H9 (cell line): Measurements from ENCODE around the gene PHF11. TPM values are rescaled to one million over a fixed set of nuclear protein-coding genes. Genes with fewer than 3 reads are reported as not detected.

Source experiments
- DNase-seq: peaks from one replicate; pipeline ENCODE4 v3.0.0-alpha.2; 2017
- H2AFZ ChIP-seq: one replicate; pipeline ENCODE4 v1.6.1; 2013; ENCODE audit warnings: mild to moderate bottlenecking, low read length, control low read depth, moderate library complexity
- H2AK5ac ChIP-seq: 2 replicates; pipeline ENCODE4 v1.6.1; 2013; ENCODE audit warnings: low read length, control low read depth, mixed read lengths; ENCODE audit not compliant: insufficient read length
- H2BK120ac ChIP-seq: one replicate; pipeline ENCODE4 v1.6.1; 2013; ENCODE audit warnings: low read depth, mild to moderate bottlenecking, low read length, control low read depth, inconsistent platforms; ENCODE audit not compliant: poor library complexity, severe bottlenecking
- H2BK12ac ChIP-seq: 2 replicates; pipeline ENCODE4 v1.6.1; 2013; ENCODE audit warnings: low read length, control low read depth, mixed read lengths, low read depth; ENCODE audit not compliant: insufficient read length
- H2BK15ac ChIP-seq: 2 replicates; pipeline ENCODE4 v1.6.1; 2013; ENCODE audit warnings: low read depth, low read length, control low read depth
- H2BK20ac ChIP-seq: one replicate; pipeline ENCODE4 v1.6.1; 2013; ENCODE audit warnings: low read depth, mild to moderate bottlenecking, low read length, control low read depth, inconsistent platforms; ENCODE audit not compliant: poor library complexity, severe bottlenecking
- H2BK5ac ChIP-seq: 2 replicates; pipeline ENCODE4 v1.6.1; 2013; ENCODE audit warnings: low read length, control low read depth, mixed read lengths; ENCODE audit not compliant: insufficient read length
- H3K14ac ChIP-seq: 2 replicates; pipeline ENCODE4 v1.6.1; 2013; ENCODE audit warnings: low read length, control low read depth; ENCODE audit not compliant: insufficient read depth
- H3K18ac ChIP-seq: 2 replicates; pipeline ENCODE4 v1.6.1; 2013; ENCODE audit warnings: low read depth, mild to moderate bottlenecking, mixed read lengths, low read length, control low read depth; ENCODE audit not compliant: insufficient read length
- H3K23ac ChIP-seq: 2 replicates; pipeline ENCODE4 v1.6.1; 2013; ENCODE audit warnings: low read length, control low read depth, mixed read lengths, low read depth; ENCODE audit not compliant: insufficient read length
- H3K23me2 ChIP-seq: 2 replicates; pipeline ENCODE4 v1.6.1; 2013; ENCODE audit warnings: low read depth, mild to moderate bottlenecking, mixed read lengths, low read length, control low read depth; ENCODE audit not compliant: insufficient read length, poor library complexity, severe bottlenecking
- H3K27ac ChIP-seq: 2 replicates; pipeline ENCODE4 v1.5.1; 2013; ENCODE audit warnings: low read length, control low read depth, mixed read lengths, low read depth; ENCODE audit not compliant: insufficient read length
- H3K27me3 ChIP-seq: 2 replicates; pipeline ENCODE4 v1.6.1; 2013; ENCODE audit warnings: low read length, control low read depth, inconsistent platforms; ENCODE audit not compliant: insufficient read depth
- H3K4ac ChIP-seq: 2 replicates; pipeline ENCODE4 v1.6.1; 2013; ENCODE audit warnings: low read depth, mild to moderate bottlenecking, control low read depth, inconsistent platforms, low read length, moderate library complexity
- H3K4me1 ChIP-seq: 2 replicates; pipeline ENCODE4 v1.6.1; 2013; ENCODE audit warnings: low read length, control low read depth, inconsistent platforms; ENCODE audit not compliant: insufficient read depth
- H3K4me2 ChIP-seq: 2 replicates; pipeline ENCODE4 v1.6.1; 2013; ENCODE audit warnings: low read length, control low read depth, mixed read lengths; ENCODE audit not compliant: insufficient read length, insufficient read depth
- H3K56ac ChIP-seq: 2 replicates; pipeline ENCODE4 v1.6.1; 2013; ENCODE audit warnings: low read depth, mild to moderate bottlenecking, mixed read lengths, low read length, control low read depth; ENCODE audit not compliant: insufficient read length
- H3K79me1 ChIP-seq: 2 replicates; pipeline ENCODE4 v1.6.1; 2013; ENCODE audit warnings: low read depth, mild to moderate bottlenecking, moderate library complexity, low read length, control low read depth, inconsistent platforms; ENCODE audit not compliant: insufficient read depth, poor library complexity, severe bottlenecking
- H3K79me2 ChIP-seq: 2 replicates; pipeline ENCODE4 v1.6.1; 2013; ENCODE audit warnings: low read length, control low read depth, inconsistent platforms; ENCODE audit not compliant: insufficient read depth
- H3K9ac ChIP-seq: 2 replicates; pipeline ENCODE4 v1.6.1; 2013; ENCODE audit warnings: low read length, control low read depth, mixed read lengths; ENCODE audit not compliant: insufficient read length; ENCODE audit errors: extremely low read depth
- H3K9me3 ChIP-seq: one replicate; pipeline ENCODE4 v1.6.1; 2013; ENCODE audit warnings: low read depth, low read length, inconsistent platforms; ENCODE audit not compliant: control insufficient read depth
- H3T11ph ChIP-seq: one replicate; pipeline ENCODE4 v1.6.1; 2013; ENCODE audit warnings: mild to moderate bottlenecking, low read length, control low read depth, inconsistent platforms
- H4K20me1 ChIP-seq: one replicate; pipeline ENCODE4 v1.6.1; 2013; ENCODE audit not compliant: control insufficient read depth, insufficient read length, insufficient read depth
- H4K5ac ChIP-seq: 2 replicates; pipeline ENCODE4 v1.6.1; 2013; ENCODE audit warnings: low read depth, mild to moderate bottlenecking, mixed read lengths, low read length, control low read depth; ENCODE audit not compliant: insufficient read length
- H4K8ac ChIP-seq: replicated peaks from 2 replicates; pipeline ENCODE4 v1.6.1; 2013; ENCODE audit warnings: low read length, control low read depth, mixed read lengths, low read depth; ENCODE audit not compliant: insufficient read length
- H4K91ac ChIP-seq: 2 replicates; pipeline ENCODE4 v1.6.1; 2013; ENCODE audit warnings: low read depth, mild to moderate bottlenecking, moderate library complexity, mixed read lengths, low read length, control low read depth; ENCODE audit not compliant: insufficient read length
- H3K27ac Mint-ChIP-seq, 3 experiments: 2 replicates in 2 of 3; 3 replicates in 1 of 3; pipeline ENCODE4 v1.8.0; 2020 to 2021; ENCODE audit warnings: mixed read lengths in 3 of 3, mild to moderate bottlenecking in 1 of 3, moderate library complexity in 1 of 3
- H3K27me3 Mint-ChIP-seq: 2 replicates; pipeline ENCODE4 v1.8.0; 2021; ENCODE audit warnings: low read depth, mild to moderate bottlenecking, moderate library complexity, mixed read lengths
- H3K36me3 Mint-ChIP-seq, 3 experiments: 2 replicates in 2 of 3; 3 replicates in 1 of 3; pipeline ENCODE4 v1.8.0; 2020 to 2021; ENCODE audit warnings: low read depth in 3 of 3, mixed read lengths in 3 of 3; ENCODE audit not compliant: insufficient read depth in 1 of 3
- H3K4me1 Mint-ChIP-seq, 2 experiments: 2 replicates each; pipeline ENCODE4 v1.8.0; 2020; ENCODE audit warnings: mixed read lengths in 2 of 2
- H3K4me3 Mint-ChIP-seq, 2 experiments: 2 replicates in 1 of 2; 3 replicates in 1 of 2; pipeline ENCODE4 v1.8.0; 2020 to 2021; ENCODE audit warnings: mild to moderate bottlenecking in 2 of 2, mixed read lengths in 2 of 2, moderate library complexity in 1 of 2
- H3K9me3 Mint-ChIP-seq, 2 experiments: 2 replicates in 1 of 2; 3 replicates in 1 of 2; pipeline ENCODE4 v1.8.0; 2020; ENCODE audit warnings: mild to moderate bottlenecking in 2 of 2, mixed read lengths in 2 of 2, moderate library complexity in 1 of 2
- total RNA-seq: library from RNA; stranded (reverse); gene quantifications from 2 replicates; pipeline ENCODE4 v1.2.1, GENCODE V29; 2021
- TF ChIP-seq, protein P1 (sequence below): fragments of 200-600 bp; sonication (generic); conservative IDR thresholded peaks from 3 replicates; pipeline ENCODE4 v1.8.0; 2021; ENCODE audit warnings: antibody characterized with exemption, mild to moderate bottlenecking

Gene PHF11
- total RNA-seq, 1 experiment from 2014 or later = 13.5 TPM

DNA sequence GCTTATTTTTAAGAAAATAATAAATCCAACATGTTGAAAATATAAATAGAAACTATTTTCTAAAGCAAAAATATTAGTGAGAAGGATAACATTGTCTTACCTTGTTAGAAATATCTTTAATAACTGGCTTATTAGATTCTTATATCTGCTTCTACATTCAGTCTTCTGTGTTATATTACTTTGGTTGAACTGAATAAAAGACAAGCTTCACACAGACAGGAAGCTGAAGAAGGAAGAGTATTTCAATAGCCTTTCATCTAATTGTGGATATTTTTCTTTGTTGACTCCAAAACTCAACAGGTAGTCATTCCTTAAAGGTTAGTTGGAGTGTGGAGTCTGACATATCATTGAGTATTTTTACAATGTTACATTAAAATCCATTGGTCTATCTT lies 40.8 kb upstream of the PHF11 start:
- H3K79me1 ChIP-seq = no peaks in the 10 kb centered on the region
- no peak overlapping the region for H2AFZ ChIP-seq
- H3K4me1 Mint-ChIP-seq = no peaks in the 10 kb centered on the region
- no peaks in the 10 kb centered on the region for H3K27me3 ChIP-seq
- H2BK120ac ChIP-seq = no peak overlapping the region
- no peak overlapping the region for H2BK15ac ChIP-seq
- H3K9me3 Mint-ChIP-seq = no peaks in the 10 kb centered on the region
- H3K4me3 Mint-ChIP-seq = no peak overlapping the region
- no peaks in the 10 kb centered on the region for H3K23me2 ChIP-seq
- H2AK5ac ChIP-seq = no peak overlapping the region
- H3K4me1 ChIP-seq = no peaks in the 10 kb centered on the region
- H3K36me3 Mint-ChIP-seq = no peaks in the 10 kb centered on the region
- no peak overlapping the region for H3K27ac Mint-ChIP-seq
- H4K20me1 ChIP-seq = no peaks in the 10 kb centered on the region
- H3K14ac ChIP-seq = no peak overlapping the region
- no peak overlapping the region for H3T11ph ChIP-seq
- H4K8ac ChIP-seq = no peak overlapping the region
- H2BK12ac ChIP-seq = no peak overlapping the region
- H3K27ac ChIP-seq = no peak overlapping the region
- H3K4me2 ChIP-seq = no peak overlapping the region
- TF ChIP-seq, protein P1, sequence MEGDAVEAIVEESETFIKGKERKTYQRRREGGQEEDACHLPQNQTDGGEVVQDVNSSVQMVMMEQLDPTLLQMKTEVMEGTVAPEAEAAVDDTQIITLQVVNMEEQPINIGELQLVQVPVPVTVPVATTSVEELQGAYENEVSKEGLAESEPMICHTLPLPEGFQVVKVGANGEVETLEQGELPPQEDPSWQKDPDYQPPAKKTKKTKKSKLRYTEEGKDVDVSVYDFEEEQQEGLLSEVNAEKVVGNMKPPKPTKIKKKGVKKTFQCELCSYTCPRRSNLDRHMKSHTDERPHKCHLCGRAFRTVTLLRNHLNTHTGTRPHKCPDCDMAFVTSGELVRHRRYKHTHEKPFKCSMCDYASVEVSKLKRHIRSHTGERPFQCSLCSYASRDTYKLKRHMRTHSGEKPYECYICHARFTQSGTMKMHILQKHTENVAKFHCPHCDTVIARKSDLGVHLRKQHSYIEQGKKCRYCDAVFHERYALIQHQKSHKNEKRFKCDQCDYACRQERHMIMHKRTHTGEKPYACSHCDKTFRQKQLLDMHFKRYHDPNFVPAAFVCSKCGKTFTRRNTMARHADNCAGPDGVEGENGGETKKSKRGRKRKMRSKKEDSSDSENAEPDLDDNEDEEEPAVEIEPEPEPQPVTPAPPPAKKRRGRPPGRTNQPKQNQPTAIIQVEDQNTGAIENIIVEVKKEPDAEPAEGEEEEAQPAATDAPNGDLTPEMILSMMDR = no peak
- DNase-seq = no peak
- H2BK5ac ChIP-seq = no peak overlapping the region
- H4K91ac ChIP-seq = no peak overlapping the region
- no peak overlapping the region for H3K9ac ChIP-seq
- H2BK20ac ChIP-seq = no peak overlapping the region
- H3K9me3 ChIP-seq = no peaks in the 10 kb centered on the region
- no peak overlapping the region for H3K4ac ChIP-seq
- no peaks in the 10 kb centered on the region for H3K27me3 Mint-ChIP-seq
- H3K56ac ChIP-seq = no peak overlapping the region
- no peak overlapping the region for H4K5ac ChIP-seq
- no peak overlapping the region for H3K23ac ChIP-seq
- H3K79me2 ChIP-seq = no peaks in the 10 kb centered on the region
- H3K18ac ChIP-seq = no peak overlapping the region
